NCI-H524 (cell line): ENCODE measurements around the gene KCNH6.
A peak's percentile ranks its signal among the peaks of the same experiment; 100 is the strongest.

Source experiments
- DNase-seq, 2 experiments: peaks; one replicate each; lab custom pipeline; 2025; lab: John Stamatoyannopoulos, UW

The KCNH6 gene

DNA sequence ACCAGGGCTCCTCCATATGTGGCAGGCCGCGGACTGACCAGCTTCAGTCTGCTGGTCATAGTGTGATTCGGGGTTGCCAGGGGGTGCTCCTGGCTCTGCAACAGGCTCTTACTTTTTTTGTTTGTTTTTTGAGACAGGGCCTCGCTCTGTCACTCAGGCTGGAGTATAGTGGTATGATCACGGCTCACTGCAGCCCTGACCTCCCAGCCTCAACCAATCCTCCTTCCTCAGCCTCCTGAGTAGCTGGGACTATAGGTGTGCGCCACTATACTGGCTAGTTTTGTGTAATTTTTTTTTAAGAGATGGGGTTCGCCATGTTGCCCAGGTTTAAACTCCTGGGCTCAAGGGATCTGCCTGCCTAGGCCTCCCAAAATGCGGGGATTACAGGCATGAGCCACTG is 11.8 kb upstream of the KCNH6 start:
- DNase-seq: no peak

GRCh38 chr17:63512388-63512787 is 10.8 kb upstream of the KCNH6 start:
- DNase-seq: no peak

DNA sequence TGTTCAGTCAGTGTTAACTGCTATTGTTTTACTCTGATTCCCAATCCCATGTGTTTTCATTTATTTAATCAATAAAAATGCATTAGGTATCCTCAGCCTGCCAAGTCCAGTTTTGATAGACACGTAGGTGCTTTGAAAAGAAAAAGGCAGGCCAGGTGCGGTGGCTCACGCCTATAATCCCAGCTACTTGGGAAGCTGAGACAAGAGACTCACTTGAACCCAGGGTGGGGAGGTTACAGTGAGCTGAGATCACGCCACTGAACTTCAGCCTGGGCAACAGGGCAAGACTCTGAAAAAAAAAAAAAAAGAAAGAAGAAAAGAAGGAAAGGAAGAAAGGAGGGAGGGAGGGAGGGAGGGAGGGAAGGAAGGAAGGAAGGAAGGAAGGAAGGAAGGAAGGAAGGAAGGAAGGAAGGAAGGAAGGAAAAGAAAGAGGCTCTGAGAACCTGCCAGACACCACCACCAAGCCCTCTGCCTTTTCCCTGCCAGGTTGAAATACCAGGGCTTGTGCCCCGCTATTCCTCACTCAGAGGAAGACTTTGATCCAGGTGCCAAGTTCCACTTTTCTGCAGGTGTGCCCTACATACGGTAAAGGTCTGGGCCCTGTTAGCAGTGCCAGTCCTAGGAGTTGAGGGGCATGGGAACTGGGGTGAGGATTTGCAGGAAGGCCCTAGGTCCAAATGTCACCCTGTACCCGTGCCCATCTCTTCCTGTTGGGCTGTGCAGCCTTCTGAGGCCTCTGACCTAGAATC is 10.1 kb upstream of the KCNH6 start:
- no peak for DNase-seq

DNA sequence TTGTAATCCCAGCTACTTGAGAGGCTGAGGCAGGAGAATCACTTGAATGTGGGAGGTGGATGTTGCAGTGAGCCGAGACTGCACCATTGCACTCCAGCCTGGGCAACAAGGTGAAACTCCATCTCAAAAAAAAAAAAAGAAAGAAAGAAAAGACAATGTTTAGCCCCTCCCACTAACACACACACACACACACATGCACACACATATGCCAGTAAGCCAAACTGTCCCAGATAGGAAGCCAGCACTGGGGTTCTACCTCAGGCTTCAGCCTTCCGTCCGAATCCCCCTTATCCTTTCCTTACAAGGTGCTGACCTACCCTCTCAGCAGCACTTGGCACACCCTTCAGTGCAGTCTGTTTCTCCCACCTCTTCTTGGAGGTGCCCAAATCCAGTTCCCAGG is 8.7 kb upstream of the KCNH6 start:
- no peak for DNase-seq

DNA sequence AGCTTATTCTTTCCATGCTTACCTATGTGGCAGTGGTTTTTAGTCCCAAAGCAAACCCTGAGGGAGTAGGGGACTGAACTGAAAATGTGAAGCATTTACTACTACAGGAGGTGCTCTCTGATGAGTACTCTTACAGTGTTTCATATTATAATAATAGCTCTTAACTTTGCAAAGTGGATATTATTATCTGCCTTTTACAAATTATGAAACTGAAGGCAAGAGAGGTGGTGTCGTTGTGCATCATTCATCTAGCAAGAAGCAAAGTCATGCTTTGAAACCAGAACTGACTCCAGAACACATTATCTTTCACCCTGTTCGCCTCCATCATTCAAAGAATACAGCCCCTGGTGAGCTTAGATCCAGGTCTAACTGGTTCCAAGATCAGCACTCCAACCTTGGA is 8.2 kb upstream of the KCNH6 start:
- DNase-seq: no peak

GRCh38 chr17:63515426-63515825 is 7.7 kb upstream of the KCNH6 start:
- DNase-seq: peak in 1 of 2 experiments; percentile 18

GRCh38 chr17:63516910-63517824 is 6.0 kb upstream of the KCNH6 start:
- no peak for DNase-seq

DNA sequence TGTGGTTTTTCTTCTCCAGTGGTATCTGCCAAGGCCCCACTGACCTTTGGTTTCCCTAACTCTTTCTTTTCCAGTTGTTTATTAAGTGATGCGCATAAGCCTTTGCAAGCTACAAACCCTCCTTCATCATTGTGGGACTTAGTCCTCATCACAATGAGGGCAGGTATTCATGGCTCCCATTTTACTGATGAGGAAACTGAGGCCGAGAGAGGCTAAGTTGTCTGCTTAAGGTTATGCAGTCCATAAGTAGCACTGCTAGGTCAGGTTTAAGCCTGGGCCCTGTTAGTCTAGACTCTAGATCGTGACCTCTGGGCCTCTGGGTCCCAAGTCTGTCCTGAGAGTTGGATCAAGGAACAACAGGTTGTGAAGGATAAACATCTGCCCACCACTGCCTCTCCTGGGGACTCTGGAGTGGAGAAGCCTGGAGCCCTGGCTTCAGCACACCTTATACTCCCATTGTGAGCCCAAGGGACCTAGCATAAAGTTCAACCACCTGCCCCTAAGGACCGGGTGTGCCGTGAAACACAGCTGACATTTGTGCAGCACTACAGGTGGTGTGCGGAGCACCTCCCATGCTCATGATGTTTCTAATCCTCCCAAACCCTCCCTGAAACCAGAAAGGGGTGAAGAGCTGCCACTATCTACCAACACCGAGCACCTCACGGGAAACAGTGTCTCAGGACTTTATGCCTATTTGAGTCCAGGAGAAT is 5.2 kb upstream of the KCNH6 start:
- no peak for DNase-seq

DNA sequence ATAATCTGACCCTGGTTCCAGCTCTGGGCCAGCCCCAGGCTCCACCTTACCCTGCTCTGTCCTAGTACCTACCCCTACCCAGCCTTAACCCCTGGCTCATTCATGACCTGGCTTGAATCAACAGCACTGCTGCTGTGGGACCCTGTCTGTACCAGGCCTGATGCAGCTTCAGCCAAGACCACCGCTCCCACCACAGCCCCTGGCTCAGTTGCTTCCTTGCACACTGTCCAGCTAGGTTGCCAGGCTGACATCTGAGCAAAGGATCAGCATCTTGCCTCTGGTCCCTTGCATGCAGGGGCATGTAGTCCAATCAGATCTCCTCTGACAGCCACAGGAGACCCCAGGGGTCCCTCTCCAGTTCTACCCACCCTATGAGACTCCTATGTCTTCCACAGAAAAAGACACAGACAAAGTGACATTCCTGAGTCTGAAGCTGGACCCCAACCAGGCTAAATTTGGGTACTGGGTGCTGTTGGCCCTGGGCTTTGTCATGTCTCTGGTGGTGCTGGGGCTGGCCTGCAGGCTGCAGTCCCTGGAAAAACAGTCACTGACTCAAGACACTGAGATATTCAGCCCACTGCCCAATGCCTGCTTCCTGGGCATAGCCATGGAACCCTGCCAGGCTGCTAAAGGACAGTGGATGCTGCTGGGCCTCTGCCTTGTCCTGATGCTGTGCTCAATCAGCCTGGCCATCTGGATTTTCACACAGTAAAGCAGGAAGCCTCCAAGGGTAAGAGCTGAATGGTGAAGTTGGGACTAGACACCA is 3.9 kb upstream of the KCNH6 start:
- DNase-seq: no peak

DNA sequence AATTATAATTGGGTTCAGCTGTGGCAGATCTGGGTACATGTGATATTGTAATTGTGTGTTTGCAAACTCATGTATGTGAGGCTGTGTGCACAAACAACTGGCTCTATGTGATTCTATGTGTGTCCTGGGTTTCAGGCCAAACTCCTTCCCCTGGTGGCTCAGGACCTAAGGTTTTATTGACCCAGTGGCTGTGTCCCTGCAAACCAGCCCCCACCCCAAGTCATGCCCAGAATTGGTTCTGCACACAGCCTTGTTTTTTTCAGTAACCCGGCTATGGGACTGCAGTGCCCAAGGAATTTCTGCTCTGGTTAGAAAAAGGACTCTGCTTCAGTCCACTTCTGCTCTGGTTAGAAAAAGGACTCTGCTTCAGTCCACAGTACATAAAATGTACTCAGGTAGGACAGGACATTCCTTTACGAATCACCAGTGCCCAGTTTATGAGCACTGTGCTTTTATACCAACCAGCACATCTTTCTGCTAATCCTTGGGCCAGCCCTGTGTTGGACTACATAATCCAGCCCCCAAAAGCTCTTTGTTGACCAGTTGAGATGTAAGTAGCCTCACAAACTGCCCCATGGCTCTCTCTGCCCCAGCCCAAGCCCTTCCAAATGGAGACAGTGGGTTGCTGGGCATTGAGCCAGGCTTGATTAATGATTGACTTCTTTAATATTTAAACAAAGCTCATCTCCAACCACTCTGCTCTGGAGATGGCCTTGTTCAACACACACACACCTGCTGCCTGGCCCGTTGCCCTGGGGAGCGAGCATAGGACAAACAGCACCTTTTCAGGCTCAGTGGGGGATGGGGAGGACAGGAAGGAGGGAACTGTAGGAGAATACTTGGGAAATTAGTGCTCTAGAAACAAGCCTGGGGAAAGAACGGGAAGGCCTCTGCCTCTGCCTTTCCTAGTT is 2.9 kb upstream of the KCNH6 start:
- peak; percentile 53 to 61 for DNase-seq

GRCh38 chr17:63524051-63524450 is 893 bp downstream of the KCNH6 start:
- DNase-seq: no peak

GRCh38 chr17:63525190-63525946 is 2.2 kb downstream of the KCNH6 start:
- DNase-seq: peak in 1 of 2 experiments; percentile 40

DNA sequence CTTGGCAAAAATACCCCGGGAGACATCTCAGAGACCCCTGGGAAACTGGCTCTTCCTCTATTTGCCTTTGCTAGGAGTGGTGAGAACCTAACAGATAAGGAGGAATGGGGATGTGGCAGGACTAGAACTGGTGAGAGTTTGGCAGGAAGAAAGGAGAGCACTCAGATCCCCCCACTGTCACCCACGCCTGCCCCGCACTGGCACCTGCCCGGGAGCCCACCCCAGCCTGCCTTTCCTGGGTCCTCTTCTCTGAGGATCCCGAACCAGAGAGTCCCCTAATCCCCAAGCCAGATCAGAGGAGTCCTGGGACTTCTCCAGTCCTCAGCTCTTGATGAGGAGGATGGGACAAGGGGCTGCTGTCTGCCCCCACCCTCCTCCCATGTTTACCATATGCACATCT is 3.7 kb downstream of the KCNH6 start:
- peak in 1 of 2 experiments; percentile 21 for DNase-seq

DNA sequence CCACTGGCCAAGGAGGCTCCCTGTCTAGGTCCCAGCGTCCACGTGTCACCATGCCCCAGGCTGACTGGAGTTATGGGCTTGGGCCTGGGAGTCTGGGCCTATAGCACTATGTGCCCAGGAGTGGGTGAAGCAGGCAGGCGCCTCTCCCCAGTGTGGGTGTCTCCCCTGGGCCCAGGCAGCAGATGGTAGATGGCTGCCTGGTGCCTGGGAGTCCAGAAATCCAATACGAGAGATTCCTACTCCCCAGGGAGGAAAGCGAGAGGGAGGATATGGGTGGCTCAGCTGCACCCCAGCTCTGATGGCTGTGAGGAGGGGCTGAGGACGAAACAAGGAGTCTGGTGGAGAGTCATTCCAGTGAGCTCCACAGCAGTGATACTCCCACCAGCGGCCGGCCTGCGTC is 5.0 kb downstream of the KCNH6 start:
- peak; percentile 13 to 86 for DNase-seq

DNA sequence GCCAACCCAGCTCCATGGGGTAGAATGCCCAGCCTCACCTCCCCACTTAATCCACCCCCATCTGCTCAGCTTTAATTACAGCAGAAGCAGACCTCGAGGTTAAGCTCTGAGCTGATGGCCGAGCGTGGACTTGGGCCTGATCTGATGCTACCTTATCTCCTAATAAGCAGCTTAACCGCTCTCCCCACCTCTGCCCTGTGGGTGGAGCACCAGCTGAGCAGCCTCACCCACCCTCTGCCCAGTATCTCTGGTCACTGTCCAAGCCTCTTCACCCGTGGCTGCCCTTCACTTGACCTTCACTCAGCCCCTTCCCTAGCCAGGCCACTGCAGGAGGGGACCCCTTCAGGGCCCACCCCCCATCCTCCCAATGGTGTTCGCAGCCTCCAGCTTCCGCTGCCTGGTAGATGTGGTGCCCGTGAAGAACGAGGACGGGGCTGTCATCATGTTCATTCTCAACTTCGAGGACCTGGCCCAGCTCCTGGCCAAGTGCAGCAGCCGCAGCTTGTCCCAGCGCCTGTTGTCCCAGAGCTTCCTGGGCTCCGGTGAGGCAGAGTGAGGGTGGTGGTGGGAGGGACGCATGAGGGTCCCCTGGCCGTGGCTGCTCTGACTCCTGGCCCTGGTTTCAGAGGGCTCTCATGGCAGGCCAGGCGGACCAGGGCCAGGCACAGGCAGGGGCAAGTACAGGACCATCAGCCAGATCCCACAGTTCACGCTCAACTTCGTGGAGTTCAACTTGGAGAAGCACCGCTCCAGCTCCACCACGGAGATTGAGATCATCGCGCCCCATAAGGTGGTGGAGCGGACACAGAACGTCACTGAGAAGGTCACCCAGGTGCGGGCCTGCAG is 6.8 kb downstream of the KCNH6 start:
- peak; percentile 86 to 92 for DNase-seq

DNA sequence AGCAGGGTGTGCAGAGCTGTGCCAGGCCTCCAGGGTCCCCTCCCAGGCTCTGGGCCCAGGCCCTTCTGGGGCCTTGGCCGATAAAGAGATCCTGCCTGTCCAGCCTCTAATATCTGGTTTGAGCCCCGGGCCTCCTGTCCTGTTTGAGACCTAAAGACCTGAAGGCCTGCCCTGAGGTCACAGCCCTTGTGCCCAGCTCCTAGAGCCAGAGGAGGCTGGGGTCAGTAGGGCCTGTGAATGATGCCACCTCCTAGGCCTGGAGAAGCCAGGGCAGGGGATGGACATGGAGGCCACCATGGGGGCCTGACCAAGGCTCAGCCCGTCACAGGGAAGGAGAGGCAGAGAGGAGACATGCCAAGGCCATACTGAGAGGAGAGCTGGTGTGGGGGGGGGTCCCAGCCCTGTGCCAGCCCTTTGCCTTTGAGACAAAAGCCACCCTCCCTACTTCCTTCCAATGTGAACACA is 7.4 kb downstream of the KCNH6 start:
- DNase-seq: no peak

- no peak for DNase-seq
These were observed 8.1 kb downstream of the KCNH6 start for GRCh38 chr17:63531022-63531965.
